Spleen (tissue), 7 donors: ENCODE results near the gene CPSF7.

Experiments
- CTCF ChIP-seq, 11 experiments: fragments of 200-600 bp in 7 of 11; fragments of 450-650 bp in 4 of 11; sonication (generic) in 4 of 11; IDR thresholded peaks in 8 of 11; conservative IDR thresholded peaks in 3 of 11; 1 replicate in 7 of 11; 2 replicates in 4 of 11; pipeline versions ENCODE4 v1.4.0 to v1.8.0; 2016 to 2021; ENCODE audit warnings: antibody characterized with exemption in 11 of 11, inconsistent platforms in 4 of 11, mild to moderate bottlenecking in 1 of 11
- POLR2AphosphoS5 ChIP-seq, 3 donors: sonication (generic); formaldehyde crosslinking; IDR thresholded peaks; one replicate each; pipeline ENCODE4 v1.5.1; 2017; ENCODE audit warnings: antibody characterized with exemption in 3 of 3
- donor health status: DM: no; HTN: no; CAD: no; lungs with moderate emphysema.
- donor health status: DM: no; HTN: no; CAD: no.
- donor health status: DM: no; HTN: no; CAD: no.

GRCh38 chr11:61370349-61371005, 59.3 kb downstream of the CPSF7 start:
- TF ChIP-seq CTCF (IDR thresholded peaks at IDR 0.05 in 8 of 11, conservative IDR thresholded peaks at IDR 0.05 in 3 of 11) (no peak), POLR2AphosphoS5 (IDR thresholded peaks at IDR 0.05) (no peak)
